Keratinocyte (primary cell): ENCODE results near the gene FMN1.

ENCODE experiments used
- EZH2 ChIP-seq: IDR thresholded peaks from one replicate; pipeline ENCODE4 v1.6.1; 2012; ENCODE audit warnings: inconsistent platforms, mild to moderate bottlenecking, low read length, moderate library complexity
- TF ChIP-seq, protein P1 (sequence below), 3 experiments: IDR thresholded peaks in 1 of 3; conservative IDR thresholded peaks in 1 of 3; optimal IDR thresholded peaks in 1 of 3; 2 replicates in 2 of 3; 3 replicates in 1 of 3; pipeline versions ENCODE3 to v1.5.1; 2011; ENCODE audit warnings: low read length in 3 of 3, mild to moderate bottlenecking in 3 of 3, moderate library complexity in 2 of 3, control low read depth in 1 of 3, inconsistent platforms in 1 of 3; ENCODE audit not compliant: insufficient read depth in 2 of 3; ENCODE audit errors: extremely low read depth in 1 of 3

DNA sequence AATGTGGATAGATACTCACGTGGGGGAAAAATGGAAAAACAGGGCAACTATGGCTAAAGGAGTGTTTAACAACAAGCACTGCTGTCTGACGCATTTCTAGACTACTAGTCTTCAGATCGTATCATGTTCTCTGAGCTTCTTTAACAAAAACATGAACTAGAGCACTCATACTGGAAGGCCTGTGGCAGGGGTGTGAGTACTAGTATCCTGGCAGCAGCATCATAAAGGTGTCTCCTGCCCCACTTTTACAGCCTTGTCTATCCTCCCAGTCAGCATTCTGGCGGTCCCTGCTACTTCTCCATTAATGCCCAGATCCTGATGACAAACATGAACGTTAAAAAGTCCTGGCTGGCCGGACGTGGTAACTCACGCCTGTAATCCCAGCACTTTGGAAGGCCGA lies 4.0 kb downstream of the FMN1 start:
- TF ChIP-seq, protein P1, sequence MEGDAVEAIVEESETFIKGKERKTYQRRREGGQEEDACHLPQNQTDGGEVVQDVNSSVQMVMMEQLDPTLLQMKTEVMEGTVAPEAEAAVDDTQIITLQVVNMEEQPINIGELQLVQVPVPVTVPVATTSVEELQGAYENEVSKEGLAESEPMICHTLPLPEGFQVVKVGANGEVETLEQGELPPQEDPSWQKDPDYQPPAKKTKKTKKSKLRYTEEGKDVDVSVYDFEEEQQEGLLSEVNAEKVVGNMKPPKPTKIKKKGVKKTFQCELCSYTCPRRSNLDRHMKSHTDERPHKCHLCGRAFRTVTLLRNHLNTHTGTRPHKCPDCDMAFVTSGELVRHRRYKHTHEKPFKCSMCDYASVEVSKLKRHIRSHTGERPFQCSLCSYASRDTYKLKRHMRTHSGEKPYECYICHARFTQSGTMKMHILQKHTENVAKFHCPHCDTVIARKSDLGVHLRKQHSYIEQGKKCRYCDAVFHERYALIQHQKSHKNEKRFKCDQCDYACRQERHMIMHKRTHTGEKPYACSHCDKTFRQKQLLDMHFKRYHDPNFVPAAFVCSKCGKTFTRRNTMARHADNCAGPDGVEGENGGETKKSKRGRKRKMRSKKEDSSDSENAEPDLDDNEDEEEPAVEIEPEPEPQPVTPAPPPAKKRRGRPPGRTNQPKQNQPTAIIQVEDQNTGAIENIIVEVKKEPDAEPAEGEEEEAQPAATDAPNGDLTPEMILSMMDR (optimal IDR thresholded peaks at IDR 0.05 in 1 of 3, IDR thresholded peaks at IDR 0.05 in 1 of 3, conservative IDR thresholded peaks at IDR 0.05 in 1 of 3; ENCODE audit: extremely low read depth in 1 of 3, insufficient read depth in 2 of 3, low read length in 3 of 3), result no peak
- no peak for TF ChIP-seq EZH2
